Activated CD8-positive, alpha-beta T cell treated with anti-CD3 and anti-CD28 coated beads for 36 hours (primary cell): Measurements from ENCODE around the gene CXCR6. TPM values are rescaled to one million over a fixed set of nuclear protein-coding genes. Genes with fewer than 3 reads are reported as not detected.

ENCODE experiments used
- ATAC-seq: fragments of 200-7000 bp; cut with Tn5 transposase; one replicate; pipeline ENCODE4 v1.10.0; 2021; ENCODE audit warnings: mild to moderate bottlenecking, moderate library complexity
- CTCF ChIA-PET: fragments of 350-600 bp; sonication (Branson Sonifier 250); formaldehyde crosslinking; loops from one replicate; lab custom pipeline; 2021; ENCODE audit warnings: antibody characterized with exemption; lab: Charles Lee
- POLR2A ChIA-PET: fragments of 350-600 bp; sonication (Branson Sonifier 250); formaldehyde crosslinking; loops from one replicate; lab custom pipeline; 2021; ENCODE audit warnings: antibody characterized with exemption; lab: Charles Lee
- DNase-seq: peaks from one replicate; pipeline ENCODE4 v3.0.0-alpha.2; 2020
- H3K27ac Mint-ChIP-seq: one replicate; pipeline ENCODE4 v1.8.0; 2021; ENCODE audit warnings: mild to moderate bottlenecking, mixed read lengths
- H3K27me3 Mint-ChIP-seq: one replicate; pipeline ENCODE4 v1.8.0; 2021; ENCODE audit warnings: mixed read lengths
- H3K36me3 Mint-ChIP-seq: one replicate; pipeline ENCODE4 v1.8.0; 2021; ENCODE audit warnings: low read depth, mixed read lengths
- H3K4me1 Mint-ChIP-seq: one replicate; pipeline ENCODE4 v1.8.0; 2021; ENCODE audit warnings: low read depth, mixed read lengths
- H3K4me3 Mint-ChIP-seq: one replicate; pipeline ENCODE4 v1.8.0; 2021; ENCODE audit warnings: mild to moderate bottlenecking, moderate library complexity, mixed read lengths
- H3K9me3 Mint-ChIP-seq: one replicate; pipeline ENCODE4 v1.8.0; 2021; ENCODE audit warnings: mixed read lengths
- intact Hi-C: fragments of 100-400 bp; cut with micrococcal nuclease; formaldehyde crosslinking; loops from one replicate; pipeline ENCODE4 v1.10.0; 2022
- total RNA-seq, 2 experiments: library from RNA; stranded (reverse); gene quantifications; one replicate each; pipeline ENCODE4 v1.2.3, GENCODE V29; 2021
- TF ChIP-seq, protein P1 (sequence below): fragments of 200-600 bp; IDR thresholded peaks from one replicate; pipeline ENCODE4 v1.8.0; 2022; ENCODE audit warnings: antibody characterized with exemption, mild to moderate bottlenecking

Gene CXCR6
- total RNA-seq, 2 experiments from 2014 or later = 3.2 to 3.4 TPM

DNA sequence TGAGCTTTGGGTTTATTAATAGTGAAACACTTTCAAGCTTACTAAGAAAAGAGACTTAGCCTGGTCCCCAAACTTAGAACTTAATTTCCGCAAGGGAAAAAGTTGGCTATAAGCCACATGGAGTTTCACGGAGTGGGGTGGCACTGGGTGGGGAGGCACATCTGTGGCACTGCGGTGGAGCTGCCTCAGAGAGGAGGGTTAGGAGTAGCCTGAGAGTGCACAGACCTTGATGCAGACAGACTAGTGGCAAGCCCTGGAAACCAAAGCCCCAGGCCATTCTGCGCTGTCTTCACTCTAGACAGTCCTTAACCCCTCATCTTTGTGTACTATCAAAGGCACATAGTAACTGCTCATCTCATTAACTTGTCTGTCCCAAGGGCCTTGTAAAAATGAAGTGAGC lies 22.0 kb downstream of the CXCR6 start:
- no peaks in the 10 kb centered on the region for H3K9me3 Mint-ChIP-seq
- POLR2A ChIA-PET = interaction anchor here (1.0 to 5.2 kb wide), 8 partner anchors 9 to 30 kb away, joined by 3 to 38 read pairs (median 4); partner anchors contain the start of gene CXCR6
- peaks cover 71% of the 10 kb centered on the region for H3K4me1 Mint-ChIP-seq
- peak overlapping the region; percentile 29 for H3K4me3 Mint-ChIP-seq
- TF ChIP-seq, protein P1, sequence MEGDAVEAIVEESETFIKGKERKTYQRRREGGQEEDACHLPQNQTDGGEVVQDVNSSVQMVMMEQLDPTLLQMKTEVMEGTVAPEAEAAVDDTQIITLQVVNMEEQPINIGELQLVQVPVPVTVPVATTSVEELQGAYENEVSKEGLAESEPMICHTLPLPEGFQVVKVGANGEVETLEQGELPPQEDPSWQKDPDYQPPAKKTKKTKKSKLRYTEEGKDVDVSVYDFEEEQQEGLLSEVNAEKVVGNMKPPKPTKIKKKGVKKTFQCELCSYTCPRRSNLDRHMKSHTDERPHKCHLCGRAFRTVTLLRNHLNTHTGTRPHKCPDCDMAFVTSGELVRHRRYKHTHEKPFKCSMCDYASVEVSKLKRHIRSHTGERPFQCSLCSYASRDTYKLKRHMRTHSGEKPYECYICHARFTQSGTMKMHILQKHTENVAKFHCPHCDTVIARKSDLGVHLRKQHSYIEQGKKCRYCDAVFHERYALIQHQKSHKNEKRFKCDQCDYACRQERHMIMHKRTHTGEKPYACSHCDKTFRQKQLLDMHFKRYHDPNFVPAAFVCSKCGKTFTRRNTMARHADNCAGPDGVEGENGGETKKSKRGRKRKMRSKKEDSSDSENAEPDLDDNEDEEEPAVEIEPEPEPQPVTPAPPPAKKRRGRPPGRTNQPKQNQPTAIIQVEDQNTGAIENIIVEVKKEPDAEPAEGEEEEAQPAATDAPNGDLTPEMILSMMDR = no peak
- ATAC-seq = peak; percentile 25
- intact Hi-C loops = no loop called here
- H3K27me3 Mint-ChIP-seq = no peaks in the 10 kb centered on the region
- CTCF ChIA-PET = interaction anchor here (0.7 to 14.2 kb wide), 10 partner anchors 10 to 112 kb away, joined by 3 to 136 read pairs (median 4); no protein-coding TSS in a partner anchor
- peak; percentile 33 for DNase-seq
- peaks cover 89% of the 10 kb centered on the region for H3K36me3 Mint-ChIP-seq
- H3K27ac Mint-ChIP-seq = peak overlapping the region; percentile 82

DNA sequence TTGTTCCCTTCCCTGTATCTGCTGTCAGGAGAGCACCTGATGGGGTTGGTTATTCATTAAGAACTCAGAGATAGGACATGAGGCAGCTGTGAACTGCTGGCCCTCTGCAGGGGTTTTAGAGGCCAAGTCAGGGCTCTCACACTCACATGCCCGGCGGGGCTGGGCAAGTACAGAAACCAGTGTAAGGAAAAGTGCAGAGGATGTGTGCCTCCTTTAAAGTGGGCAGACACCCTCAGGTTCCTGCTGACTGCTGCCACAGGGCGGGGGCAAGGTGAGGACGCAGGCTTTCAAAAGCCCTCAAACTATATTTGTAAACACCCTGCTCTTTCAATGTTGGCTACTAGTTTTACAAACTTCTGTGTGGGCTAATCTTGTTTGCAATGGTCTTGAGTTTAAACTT lies 22.4 kb downstream of the CXCR6 start:
- POLR2A ChIA-PET = interaction anchor here (0.8 to 5.2 kb wide), 9 partner anchors 9 to 29 kb away, joined by 3 to 38 read pairs (median 7); no protein-coding TSS in a partner anchor
- H3K36me3 Mint-ChIP-seq = peaks cover 87% of the 10 kb centered on the region
- peak overlapping the region; percentile 82 for H3K27ac Mint-ChIP-seq
- DNase-seq = peak; percentile 48
- H3K9me3 Mint-ChIP-seq = no peaks in the 10 kb centered on the region
- intact Hi-C loops = no loop called here
- peak; percentile 28 for ATAC-seq
- peak overlapping the region; percentile 29 for H3K4me3 Mint-ChIP-seq
- H3K27me3 Mint-ChIP-seq = no peaks in the 10 kb centered on the region
- CTCF ChIA-PET = interaction anchor here (0.8 to 14.2 kb wide), 10 partner anchors 10 to 112 kb away, joined by 3 to 136 read pairs (median 6); no protein-coding TSS in a partner anchor
- TF ChIP-seq, protein P1 = no peak
- H3K4me1 Mint-ChIP-seq = peaks cover 71% of the 10 kb centered on the region

DNA sequence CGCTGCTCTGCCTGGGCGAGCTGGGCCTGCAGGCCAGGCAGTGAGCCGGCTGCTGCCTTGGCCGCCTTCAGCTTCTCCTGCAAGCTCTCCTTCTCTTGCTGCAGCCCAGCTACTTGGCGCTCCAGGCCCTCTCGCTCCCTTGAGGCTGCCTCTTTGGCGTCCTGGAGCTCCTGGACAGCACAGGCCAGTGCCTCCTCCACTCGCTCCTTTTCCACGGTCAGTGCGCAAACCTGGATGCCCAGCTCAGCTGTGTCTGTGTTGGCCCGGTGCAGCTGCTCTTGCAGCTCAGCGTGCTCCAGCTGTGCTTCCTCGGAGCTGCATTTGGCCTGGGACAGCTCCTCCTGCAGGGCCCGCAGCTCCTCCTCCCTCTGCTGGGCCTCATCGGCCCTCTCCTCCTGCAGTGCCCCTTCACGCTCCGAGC lies 23.1 kb downstream of the CXCR6 start:
- ATAC-seq (no peak), DNase-seq (no peak)
- Mint-ChIP-seq H3K4me3 (no peak overlapping the region), H3K4me1 (peaks cover 69% of the 10 kb centered on the region), H3K27me3 (no peaks in the 10 kb centered on the region), H3K9me3 (no peaks in the 10 kb centered on the region), H3K27ac (no peak overlapping the region), H3K36me3 (peaks cover 86% of the 10 kb centered on the region)
- ChIA-PET CTCF (interaction anchor here (1.4 to 14.2 kb wide), 7 partner anchors 9 to 111 kb away, joined by 3 to 136 read pairs (median 10); no protein-coding TSS in a partner anchor), POLR2A (interaction anchor here (0.8 to 5.2 kb wide), 9 partner anchors 11 to 28 kb away, joined by 3 to 38 read pairs (median 7); no protein-coding TSS in a partner anchor)
- TF ChIP-seq, protein P1 = no peak
- intact Hi-C loops = no loop called here

DNA sequence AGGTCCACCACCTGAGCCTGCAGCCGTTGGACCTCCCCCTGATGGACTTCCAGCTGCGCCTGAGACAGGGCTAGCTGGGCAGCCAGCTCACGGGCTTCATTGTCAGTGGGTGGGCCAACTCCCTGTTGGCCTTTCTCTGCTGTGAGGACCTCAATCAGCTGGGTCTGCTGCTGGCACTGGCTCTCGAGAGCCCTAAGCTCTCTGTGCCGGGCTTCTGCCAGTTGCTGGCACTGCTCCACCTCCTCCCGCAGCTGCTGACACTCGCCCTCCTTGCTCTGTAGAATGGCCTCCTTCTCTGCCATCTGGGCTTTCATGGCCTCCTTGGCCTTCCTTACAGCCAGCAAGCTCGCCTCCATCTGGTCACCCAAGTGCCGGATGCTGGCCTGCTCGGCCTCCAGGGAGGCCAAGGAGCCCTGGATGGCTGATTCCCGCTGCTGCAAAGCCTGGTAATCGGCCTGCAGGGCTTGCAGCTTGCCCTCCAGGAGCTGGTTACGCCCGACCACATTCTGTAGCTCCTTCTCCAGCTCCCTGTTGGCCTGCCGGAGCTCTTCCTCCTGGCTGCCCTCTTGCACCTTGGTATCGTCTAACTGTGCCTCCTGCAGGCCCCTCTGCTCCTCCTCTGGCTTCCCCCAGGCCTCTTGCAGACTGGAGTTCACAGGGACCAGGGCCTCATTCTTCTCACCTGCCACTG lies 23.8 kb downstream of the CXCR6 start:
- no peak overlapping the region for H3K4me3 Mint-ChIP-seq
- intact Hi-C loops = no loop called here
- TF ChIP-seq, protein P1 = no peak
- no peak overlapping the region for H3K27ac Mint-ChIP-seq
- no peak for ATAC-seq
- no peaks in the 10 kb centered on the region for H3K27me3 Mint-ChIP-seq
- no peak for DNase-seq
- POLR2A ChIA-PET = interaction anchor here (0.9 to 5.2 kb wide), 10 partner anchors 9 to 98 kb away, joined by 3 to 38 read pairs (median 7); no protein-coding TSS in a partner anchor
- no peaks in the 10 kb centered on the region for H3K9me3 Mint-ChIP-seq
- CTCF ChIA-PET = interaction anchor here (1.1 to 14.2 kb wide), 9 partner anchors 9 to 110 kb away, joined by 3 to 136 read pairs (median 10); no protein-coding TSS in a partner anchor
- H3K36me3 Mint-ChIP-seq = peaks cover 84% of the 10 kb centered on the region
- peaks cover 67% of the 10 kb centered on the region for H3K4me1 Mint-ChIP-seq
